Activated CD4-positive, CD25-positive, alpha-beta regulatory T cell treated with anti-CD3 and anti-CD28 coated beads, Interleukin-2, amount 50 U/mL, for 16 hours (primary cell): ENCODE data around the gene TRNT1.
A peak's percentile ranks its signal among the peaks of the same experiment; 100 is the strongest.

Source experiments
- DNase-seq: peaks from one replicate; pipeline ENCODE4 v3.0.0-alpha.2; 2020; ENCODE audit warnings: low read depth, low spot score

TRNT1 gene

GRCh38 chr3:3126477-3127431 is at the start of gene TRNT1:
TRNT1 (plus strand) TSS chr3:3126940; CDS start chr3:3129041, 2,101 bp downstream.
- DNase-seq: peak; percentile 89

GRCh38 chr3:3080309-3080708 is 46.4 kb upstream of the TRNT1 start:
- no peak for DNase-seq

- DNase-seq: no peak
Observed at GRCh38 chr3:3081381-3082233, 45.1 kb upstream of the TRNT1 start.

GRCh38 chr3:3082234-3082924 is 44.4 kb upstream of the TRNT1 start:
- DNase-seq: no peak

- DNase-seq: no peak
Observed at GRCh38 chr3:3084890-3085289, 41.9 kb upstream of the TRNT1 start.

GRCh38 chr3:3085782-3086181 is 41.0 kb upstream of the TRNT1 start:
- DNase-seq: no peak

- DNase-seq: no peak
Observed at GRCh38 chr3:3086239-3086638, 40.5 kb upstream of the TRNT1 start.

GRCh38 chr3:3087279-3087678 is 39.5 kb upstream of the TRNT1 start:
- DNase-seq: no peak

- DNase-seq: no peak
Observed at GRCh38 chr3:3087716-3088465, 38.8 kb upstream of the TRNT1 start.

GRCh38 chr3:3089017-3089416 is 37.7 kb upstream of the TRNT1 start:
- no peak for DNase-seq

GRCh38 chr3:3097958-3098357 is 28.8 kb upstream of the TRNT1 start:
- no peak for DNase-seq

- DNase-seq: no peak
Observed at GRCh38 chr3:3101660-3102458, 24.9 kb upstream of the TRNT1 start.

- no peak for DNase-seq
Observed at GRCh38 chr3:3102751-3103150, 24.0 kb upstream of the TRNT1 start.

- DNase-seq: no peak
Observed at GRCh38 chr3:3105246-3105645, 21.5 kb upstream of the TRNT1 start.

GRCh38 chr3:3105815-3106214 is 20.9 kb upstream of the TRNT1 start:
- DNase-seq: no peak

GRCh38 chr3:3107181-3107580 is 19.6 kb upstream of the TRNT1 start:
- DNase-seq: no peak

GRCh38 chr3:3107858-3108257 is 18.9 kb upstream of the TRNT1 start:
- DNase-seq: no peak

- DNase-seq: no peak
Observed at GRCh38 chr3:3109407-3110298, 17.1 kb upstream of the TRNT1 start.

- DNase-seq: no peak
Observed at GRCh38 chr3:3110299-3110630, 16.5 kb upstream of the TRNT1 start, which contains the start of gene IL5RA. IL5RA (minus strand) TSS chr3:3110374; CDS start chr3:3104984, 5,390 bp downstream.
